LNCaP clone FGC (cell line): Measurements from ENCODE around the gene SGCA.

Experiments
- DNase-seq: peaks from one replicate; pipeline ENCODE4 v3.0.0-alpha.2; 2011; ENCODE audit warnings: low read depth
- H3K4me3 ChIP-seq: 2 replicates; pipeline ENCODE4 v1.5.1; 2011; ENCODE audit warnings: mild to moderate bottlenecking, low read depth, low read length, control low read depth
- CTCF ChIP-seq: IDR thresholded peaks from 2 replicates; pipeline ENCODE4 v1.5.1; 2012; ENCODE audit warnings: mild to moderate bottlenecking; ENCODE audit not compliant: control insufficient read depth, insufficient read depth; ENCODE audit errors: extremely low read depth

The SGCA gene

DNA sequence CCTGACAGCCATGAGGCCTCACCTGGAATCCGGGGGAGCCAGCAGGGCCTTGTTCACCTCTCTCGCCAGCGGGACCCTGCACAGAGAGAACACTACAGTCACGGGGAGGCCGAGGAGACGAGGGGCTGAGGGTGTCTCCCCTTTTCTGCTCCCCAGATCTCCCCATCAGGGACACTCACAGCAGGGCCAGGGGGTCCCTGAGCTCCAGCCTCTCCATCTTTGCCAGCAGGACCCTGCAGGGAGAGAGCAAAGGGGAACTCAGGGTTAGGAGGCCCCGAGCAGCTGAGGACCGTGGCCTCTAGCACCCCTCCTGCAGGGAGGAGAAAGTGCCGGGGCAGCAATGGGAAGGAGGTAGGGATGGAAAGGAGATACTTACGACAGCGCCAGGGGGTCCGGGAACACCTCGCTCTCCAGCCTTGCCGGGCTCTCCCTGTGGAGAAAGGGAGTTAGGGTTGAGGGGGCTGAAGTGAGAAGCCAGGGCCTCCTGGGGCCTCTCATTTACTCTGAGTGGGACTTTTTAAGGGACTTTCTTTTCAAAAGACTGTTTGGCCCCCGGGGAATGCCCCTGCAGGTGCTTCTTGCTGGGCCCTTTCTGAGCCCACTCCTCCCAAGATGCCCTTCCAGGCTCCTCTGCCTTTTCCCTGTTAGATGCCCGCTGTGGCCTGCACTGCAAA lies 26.9 kb downstream of the SGCA start:
- no peak for DNase-seq
- TF ChIP-seq CTCF: no peak
- no peak overlapping the region for H3K4me3 ChIP-seq

DNA sequence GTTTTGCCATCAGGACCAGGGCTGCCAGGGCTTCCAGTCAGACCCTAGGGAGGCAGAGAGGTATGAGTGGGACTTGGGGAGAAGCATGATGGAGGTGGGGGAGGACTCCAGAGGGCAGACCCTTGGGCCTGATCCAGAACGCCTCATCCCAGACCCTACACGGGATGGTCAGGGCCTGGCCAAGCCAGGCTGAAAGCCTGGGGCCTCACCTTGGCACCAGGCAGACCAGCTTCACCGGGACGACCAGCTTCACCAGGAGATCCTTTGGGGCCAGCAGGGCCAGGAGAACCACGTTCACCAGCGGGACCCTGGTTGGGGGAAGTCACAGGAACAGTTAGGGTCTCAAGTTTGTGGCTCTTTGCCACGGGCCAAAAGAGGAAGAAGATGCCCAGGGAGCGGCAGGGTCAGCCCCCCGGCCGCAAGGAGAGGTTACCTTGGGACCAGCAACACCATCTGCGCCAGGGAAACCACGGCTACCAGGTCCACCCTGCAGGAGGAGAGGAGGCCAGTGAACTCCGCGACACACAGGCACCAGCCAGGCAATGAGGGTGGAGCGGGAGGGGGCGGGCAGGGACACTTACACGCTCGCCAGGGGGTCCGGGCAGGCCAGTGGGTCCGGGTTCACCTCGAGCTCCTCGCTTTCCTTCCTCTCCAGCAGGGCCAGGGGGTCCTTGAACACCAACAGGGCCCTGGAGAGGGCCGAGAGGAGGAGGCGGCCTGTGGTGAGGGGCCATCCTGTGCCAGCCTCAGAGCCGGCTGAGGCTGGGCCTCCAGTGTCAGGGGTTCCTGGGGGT lies 28.5 kb downstream of the SGCA start:
- TF ChIP-seq CTCF: no peak
- no peak for DNase-seq
- no peak overlapping the region for H3K4me3 ChIP-seq

DNA sequence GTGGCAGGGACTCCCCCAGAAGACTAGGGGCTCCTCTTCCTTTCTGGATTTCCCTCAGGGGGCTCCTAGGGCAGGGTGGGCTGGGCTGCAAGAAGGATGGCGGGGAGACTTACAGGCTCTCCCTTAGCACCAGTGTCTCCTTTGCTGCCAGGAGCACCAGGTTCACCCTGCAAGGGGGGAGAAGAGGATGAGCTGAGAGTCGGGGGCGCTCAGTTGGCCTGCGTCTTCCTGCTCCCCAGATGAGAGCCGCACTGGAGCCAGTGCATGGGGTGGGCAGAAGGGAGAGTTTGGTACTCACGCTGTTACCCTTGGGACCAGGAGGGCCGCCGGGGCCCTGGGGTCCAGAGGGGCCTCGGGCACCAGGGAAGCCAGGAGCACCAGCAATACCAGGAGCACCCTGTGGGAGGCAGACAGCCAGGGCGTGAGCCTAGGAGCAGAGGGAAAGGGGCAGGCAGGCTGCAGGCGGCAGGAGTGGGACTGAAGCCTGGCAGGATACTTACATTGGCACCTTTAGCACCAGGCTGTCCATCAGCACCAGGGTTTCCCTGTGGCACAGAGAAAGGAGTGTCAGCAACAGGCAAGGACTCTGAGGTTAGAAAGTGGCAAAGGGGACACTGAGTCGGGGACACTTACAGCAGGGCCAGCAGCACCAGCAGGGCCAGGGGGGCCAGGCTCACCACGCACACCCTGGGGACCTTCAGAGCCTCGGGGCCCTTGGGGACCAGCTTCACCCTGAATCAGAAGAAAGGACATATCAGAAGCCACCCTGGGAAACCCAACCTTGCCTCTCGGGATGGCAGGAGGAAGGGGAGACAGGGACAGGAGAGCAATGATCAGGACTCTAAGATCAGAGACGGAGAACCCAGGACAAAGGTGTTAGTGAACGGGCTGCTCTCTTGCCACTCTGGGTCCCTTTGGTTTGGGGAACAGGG lies 29.4 kb downstream of the SGCA start:
- DNase-seq: no peak
- H3K4me3 ChIP-seq: no peak overlapping the region
- no peak for TF ChIP-seq CTCF

DNA sequence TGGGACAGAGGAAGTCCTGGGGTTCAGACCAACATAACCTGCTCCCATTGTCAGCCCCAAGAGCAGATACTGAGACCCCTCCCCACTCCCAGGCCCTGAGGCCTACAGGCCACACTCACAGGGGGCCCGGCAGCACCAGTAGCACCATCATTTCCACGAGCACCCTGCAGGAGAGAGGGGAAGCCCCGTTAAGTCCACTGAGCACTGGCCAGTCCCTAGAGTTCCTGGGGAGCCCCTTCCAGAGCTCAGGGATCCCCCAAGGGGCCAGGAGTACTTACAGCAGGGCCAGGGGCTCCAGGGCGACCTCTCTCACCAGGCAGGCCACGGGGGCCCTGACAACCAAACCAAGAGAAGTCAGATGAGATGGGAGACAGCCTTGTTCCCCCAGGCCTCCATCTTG lies 30.2 kb downstream of the SGCA start:
- DNase-seq: no peak
- no peak overlapping the region for H3K4me3 ChIP-seq

DNA sequence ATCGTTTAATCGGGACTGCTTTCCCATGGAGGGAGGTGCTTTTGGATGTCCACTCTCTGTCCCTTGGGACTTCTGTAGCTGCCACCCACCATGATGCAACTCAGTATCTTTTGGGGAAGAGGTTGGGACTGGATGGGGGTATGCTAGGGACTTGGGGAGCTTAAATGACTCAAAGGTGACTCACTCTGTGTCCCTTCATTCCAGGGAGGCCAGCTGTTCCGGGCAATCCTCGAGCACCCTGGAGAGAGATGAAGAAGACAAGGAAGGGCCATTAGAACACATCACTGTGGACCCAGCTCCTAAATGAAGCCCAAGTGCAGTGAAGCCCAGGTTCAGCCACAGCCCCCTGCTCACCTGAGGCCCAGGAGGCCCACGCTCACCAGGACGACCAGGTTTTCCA lies 31.0 kb downstream of the SGCA start:
- no peak for TF ChIP-seq CTCF
- DNase-seq: no peak
- no peak overlapping the region for H3K4me3 ChIP-seq

More for the DNA sequence above, 30.2 kb downstream of the SGCA start:
- no peak for TF ChIP-seq CTCF

DNA sequence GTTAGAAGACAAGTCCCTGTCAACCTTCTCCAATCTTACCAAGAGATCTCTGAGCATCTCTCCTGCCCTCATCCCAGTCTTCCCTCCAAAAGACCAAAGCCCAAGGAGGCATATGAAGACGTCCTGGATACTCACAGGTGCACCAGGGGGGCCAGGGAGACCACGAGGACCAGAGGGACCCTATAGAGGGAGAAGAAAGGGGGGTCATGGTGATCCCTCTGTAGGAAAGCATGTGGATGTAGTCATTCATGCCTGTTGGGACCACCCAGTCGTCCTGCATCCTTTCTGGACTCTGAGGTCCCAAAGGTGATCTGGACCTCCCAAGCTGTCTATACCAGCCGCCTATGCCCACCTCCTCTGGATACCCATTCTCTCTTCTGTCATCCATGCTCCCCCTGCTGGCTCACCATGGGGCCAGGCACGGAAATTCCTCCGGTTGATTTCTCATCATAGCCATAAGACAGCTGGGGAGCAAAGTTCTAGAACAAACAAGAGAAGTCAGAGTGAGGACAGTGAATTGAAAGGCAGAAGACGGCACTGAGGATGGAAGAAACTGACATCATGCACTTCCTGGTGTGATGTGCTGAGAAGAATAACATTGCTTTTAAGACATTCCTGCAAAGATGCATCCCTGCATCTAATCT lies 32.3 kb downstream of the SGCA start:
- H3K4me3 ChIP-seq: no peak overlapping the region
- peak; percentile 11 for DNase-seq
- TF ChIP-seq CTCF: peak; percentile 82
